Measurements from ENCODE around the gene USP30.

DNA sequence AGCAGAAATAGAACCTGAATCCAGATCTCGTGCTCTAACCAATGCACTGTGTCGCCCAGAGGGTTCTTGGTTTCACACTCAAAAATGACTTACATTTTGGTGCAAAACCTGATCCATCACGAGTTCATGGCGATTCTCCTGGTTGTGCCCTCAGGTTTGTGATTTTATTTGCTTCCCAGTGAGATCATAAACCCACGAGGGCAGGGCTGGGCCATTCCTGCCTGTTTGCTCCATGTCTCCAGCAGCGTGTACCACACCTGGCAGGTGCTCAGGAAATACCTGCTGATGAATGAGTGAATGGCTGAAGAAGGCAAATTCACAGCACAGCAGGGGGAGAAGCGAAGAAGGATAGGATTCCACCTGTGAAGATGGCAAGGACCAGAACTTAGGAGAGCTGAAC lies 73.4 kb downstream of the USP30 start:
- TF ChIP-seq, protein P1, sequence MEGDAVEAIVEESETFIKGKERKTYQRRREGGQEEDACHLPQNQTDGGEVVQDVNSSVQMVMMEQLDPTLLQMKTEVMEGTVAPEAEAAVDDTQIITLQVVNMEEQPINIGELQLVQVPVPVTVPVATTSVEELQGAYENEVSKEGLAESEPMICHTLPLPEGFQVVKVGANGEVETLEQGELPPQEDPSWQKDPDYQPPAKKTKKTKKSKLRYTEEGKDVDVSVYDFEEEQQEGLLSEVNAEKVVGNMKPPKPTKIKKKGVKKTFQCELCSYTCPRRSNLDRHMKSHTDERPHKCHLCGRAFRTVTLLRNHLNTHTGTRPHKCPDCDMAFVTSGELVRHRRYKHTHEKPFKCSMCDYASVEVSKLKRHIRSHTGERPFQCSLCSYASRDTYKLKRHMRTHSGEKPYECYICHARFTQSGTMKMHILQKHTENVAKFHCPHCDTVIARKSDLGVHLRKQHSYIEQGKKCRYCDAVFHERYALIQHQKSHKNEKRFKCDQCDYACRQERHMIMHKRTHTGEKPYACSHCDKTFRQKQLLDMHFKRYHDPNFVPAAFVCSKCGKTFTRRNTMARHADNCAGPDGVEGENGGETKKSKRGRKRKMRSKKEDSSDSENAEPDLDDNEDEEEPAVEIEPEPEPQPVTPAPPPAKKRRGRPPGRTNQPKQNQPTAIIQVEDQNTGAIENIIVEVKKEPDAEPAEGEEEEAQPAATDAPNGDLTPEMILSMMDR (IDR thresholded peaks at IDR 0.05 in 4 of 5, conservative IDR thresholded peaks at IDR 0.05 in 1 of 5), result no peak
- no peak for TF ChIP-seq POLR2A (IDR thresholded peaks at IDR 0.05)
